ENCODE data around the gene ATP1A1.

The ATP1A1 gene

DNA sequence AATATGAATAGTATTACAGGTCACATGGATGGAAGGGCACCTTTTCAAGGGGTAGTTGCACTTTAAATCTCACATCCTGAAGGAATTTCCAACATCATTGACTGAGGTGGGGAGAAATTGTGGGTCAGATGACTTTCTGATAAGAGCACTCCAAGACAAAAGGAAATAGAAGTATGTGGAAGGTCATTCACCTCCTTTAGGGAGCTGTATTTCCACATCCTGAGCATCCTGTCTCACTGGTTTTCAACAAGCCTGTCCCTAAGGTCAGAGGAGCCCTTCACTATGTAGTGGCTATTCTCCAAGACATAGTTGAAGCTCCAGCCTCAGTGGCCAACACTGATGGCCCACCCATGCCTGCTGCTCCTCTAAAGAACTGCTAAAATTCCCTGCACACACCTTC is 76.5 kb downstream of the ATP1A1 start:
- TF ChIP-seq, protein P1, sequence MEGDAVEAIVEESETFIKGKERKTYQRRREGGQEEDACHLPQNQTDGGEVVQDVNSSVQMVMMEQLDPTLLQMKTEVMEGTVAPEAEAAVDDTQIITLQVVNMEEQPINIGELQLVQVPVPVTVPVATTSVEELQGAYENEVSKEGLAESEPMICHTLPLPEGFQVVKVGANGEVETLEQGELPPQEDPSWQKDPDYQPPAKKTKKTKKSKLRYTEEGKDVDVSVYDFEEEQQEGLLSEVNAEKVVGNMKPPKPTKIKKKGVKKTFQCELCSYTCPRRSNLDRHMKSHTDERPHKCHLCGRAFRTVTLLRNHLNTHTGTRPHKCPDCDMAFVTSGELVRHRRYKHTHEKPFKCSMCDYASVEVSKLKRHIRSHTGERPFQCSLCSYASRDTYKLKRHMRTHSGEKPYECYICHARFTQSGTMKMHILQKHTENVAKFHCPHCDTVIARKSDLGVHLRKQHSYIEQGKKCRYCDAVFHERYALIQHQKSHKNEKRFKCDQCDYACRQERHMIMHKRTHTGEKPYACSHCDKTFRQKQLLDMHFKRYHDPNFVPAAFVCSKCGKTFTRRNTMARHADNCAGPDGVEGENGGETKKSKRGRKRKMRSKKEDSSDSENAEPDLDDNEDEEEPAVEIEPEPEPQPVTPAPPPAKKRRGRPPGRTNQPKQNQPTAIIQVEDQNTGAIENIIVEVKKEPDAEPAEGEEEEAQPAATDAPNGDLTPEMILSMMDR (conservative IDR thresholded peaks at IDR 0.05; ENCODE audit: low read length) = no peak
- no peak overlapping the region for H3K4me3 ChIP-seq (ENCODE audit: low read length)
- DNase-seq (ENCODE audit: low read depth) = no peak

GRCh38 chr1:116451702-116452101 is 78.7 kb downstream of the ATP1A1 start:
- TF ChIP-seq, protein P1 (conservative IDR thresholded peaks at IDR 0.05; ENCODE audit: low read length) = no peak
- no peak for DNase-seq (ENCODE audit: low read depth)
- no peak overlapping the region for H3K4me3 ChIP-seq (ENCODE audit: low read length)

GRCh38 chr1:116453481-116453880 is 80.4 kb downstream of the ATP1A1 start:
- H3K4me3 ChIP-seq (ENCODE audit: low read length) = no peak overlapping the region
- TF ChIP-seq, protein P1 (conservative IDR thresholded peaks at IDR 0.05; ENCODE audit: low read length) = no peak
- no peak for DNase-seq (ENCODE audit: low read depth)

- TF ChIP-seq, protein P1 (conservative IDR thresholded peaks at IDR 0.05; ENCODE audit: low read length) = no peak
- no peak for DNase-seq (ENCODE audit: low read depth)
- no peak overlapping the region for H3K4me3 ChIP-seq (ENCODE audit: low read length)
These were observed 80.9 kb downstream of the ATP1A1 start for GRCh38 chr1:116453906-116454305.
